Hepatocyte (in vitro differentiated cells): ENCODE measurements around the gene CHST2. TPM values are rescaled to one million over a fixed set of nuclear protein-coding genes. Genes with fewer than 3 reads are reported as not detected.

Experiments used
- DNase-seq: peaks from one replicate; pipeline ENCODE4 v3.0.0-alpha.2; 2016; ENCODE audit warnings: low spot score
- H2AFZ ChIP-seq: fragments of 200-600 bp; sonication (generic); 2 replicates; pipeline ENCODE4 v1.6.0; 2016; ENCODE audit warnings: antibody characterized with exemption, mild to moderate bottlenecking
- H3K27ac ChIP-seq: fragments of 200-600 bp; sonication (generic); 2 replicates; pipeline ENCODE4 v1.5.1; 2016; ENCODE audit warnings: mild to moderate bottlenecking
- H3K27me3 ChIP-seq: fragments of 200-600 bp; sonication (generic); 2 replicates; pipeline ENCODE4 v1.6.1; 2016
- H3K36me3 ChIP-seq: fragments of 200-600 bp; sonication (generic); replicated peaks from 2 replicates; pipeline ENCODE4 v1.5.1; 2016; ENCODE audit warnings: low read depth; ENCODE audit not compliant: insufficient read depth
- H3K4me1 ChIP-seq: fragments of 200-600 bp; sonication (generic); 2 replicates; pipeline ENCODE4 v1.5.1; 2016; ENCODE audit warnings: mild to moderate bottlenecking, moderate library complexity; ENCODE audit not compliant: insufficient read depth
- H3K4me2 ChIP-seq: fragments of 200-600 bp; sonication (generic); 2 replicates; pipeline ENCODE4 v1.6.0; 2016
- H3K4me3 ChIP-seq: fragments of 200-600 bp; sonication (generic); 2 replicates; pipeline ENCODE4 v1.5.1; 2016; ENCODE audit warnings: mild to moderate bottlenecking
- H3K79me2 ChIP-seq: fragments of 200-600 bp; sonication (generic); 2 replicates; pipeline ENCODE4 v1.6.0; 2017; ENCODE audit warnings: mild to moderate bottlenecking
- H3K9me2 ChIP-seq: fragments of 200-600 bp; sonication (generic); replicated peaks from 2 replicates; pipeline ENCODE4 v1.6.0; 2017; ENCODE audit warnings: mild to moderate bottlenecking; ENCODE audit not compliant: insufficient read depth
- H3K9me3 ChIP-seq: fragments of 200-600 bp; sonication (generic); 2 replicates; pipeline ENCODE4 v1.5.1; 2016; ENCODE audit warnings: low read depth, mild to moderate bottlenecking
- H4K20me1 ChIP-seq: fragments of 200-600 bp; sonication (generic); 2 replicates; pipeline ENCODE4 v1.6.0; 2016; ENCODE audit warnings: mild to moderate bottlenecking; ENCODE audit not compliant: insufficient read depth, poor library complexity, severe bottlenecking
- EZH2 ChIP-seq: fragments of 200-600 bp; sonication (generic); IDR thresholded peaks from 2 replicates; pipeline ENCODE4 v1.6.1; 2016; ENCODE audit warnings: antibody characterized with exemption, mild to moderate bottlenecking, borderline replicate concordance
- EZH2phosphoT487 ChIP-seq: fragments of 200-600 bp; sonication (generic); IDR thresholded peaks from one replicate; pipeline ENCODE4 v1.6.1; 2018; ENCODE audit warnings: antibody characterized with exemption, mild to moderate bottlenecking, low read depth, moderate library complexity; ENCODE audit not compliant: unreplicated experiment, severe bottlenecking
- WGBS: methylation state at CpG from one replicate; pipeline ENCODE4 v1.1.6; 2016; ENCODE audit warnings: low lambda C conversion rate; ENCODE audit errors: missing lambda C conversion rate; 5-methylcytosine and 5-hydroxymethylcytosine counted together
- polyA plus RNA-seq: library from polyadenylated mRNA; unstranded; fragments of >200 nt; fragmentation: Nextera tagmentation; extraction: Ambion mirVana; gene quantifications from 2 replicates; pipeline ENCODE4 v1.2.1, GENCODE V29; 2016
- total RNA-seq: library from RNA; depleted of rRNA; stranded (reverse); fragments of >200 nt; gene quantifications from 2 replicates; pipeline ENCODE4 v1.2.3, GENCODE V29; 2014
- TF ChIP-seq, protein P1 (sequence below): fragments of 200-600 bp; sonication (generic); IDR thresholded peaks from 2 replicates; pipeline ENCODE4 v1.5.1; 2016; ENCODE audit warnings: antibody characterized with exemption, mild to moderate bottlenecking; ENCODE audit not compliant: poor library complexity

CHST2 gene
- total and polyA plus RNA-seq, 2 experiments from 2014 or later = 12.2 to 16.1 TPM

DNA sequence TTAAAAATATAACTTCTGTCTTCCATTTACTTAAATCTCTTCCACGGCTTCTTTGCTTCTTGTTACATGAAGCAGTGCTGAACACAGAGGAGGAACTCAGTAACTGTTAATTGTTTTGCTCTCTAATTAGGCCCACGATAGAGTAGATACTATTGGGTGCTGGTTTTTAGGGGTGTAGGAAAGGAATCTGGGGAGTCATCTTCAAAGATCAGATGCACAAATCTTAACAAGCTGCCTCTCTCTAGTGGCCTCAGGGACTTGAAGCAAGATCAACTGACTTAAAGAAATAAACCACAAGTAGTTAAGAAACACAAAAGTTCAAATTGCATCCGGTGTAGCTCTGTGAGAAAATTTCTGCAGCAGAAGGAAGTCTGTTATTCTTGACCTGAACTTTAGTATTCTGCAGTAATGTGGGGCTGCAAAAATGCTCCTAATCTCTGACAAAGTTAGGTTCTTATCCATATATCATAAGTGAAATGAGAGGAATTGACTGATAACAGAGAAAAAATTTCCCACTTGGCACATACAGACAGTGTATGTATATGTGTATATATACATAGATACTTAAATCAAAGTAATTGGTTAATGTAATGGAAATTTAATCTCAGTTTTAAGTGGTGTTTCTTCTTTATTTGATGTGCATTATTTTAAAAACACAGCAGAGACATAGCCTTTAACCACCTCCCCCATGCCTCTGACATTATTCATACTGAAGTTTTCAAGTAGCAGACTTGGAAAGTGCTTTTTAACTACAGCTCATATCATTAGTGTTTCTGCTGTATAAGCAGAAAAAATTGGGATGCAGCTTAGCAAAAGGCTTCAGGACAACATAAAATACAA, 51.8 kb downstream of the CHST2 start:
- TF ChIP-seq, protein P1, sequence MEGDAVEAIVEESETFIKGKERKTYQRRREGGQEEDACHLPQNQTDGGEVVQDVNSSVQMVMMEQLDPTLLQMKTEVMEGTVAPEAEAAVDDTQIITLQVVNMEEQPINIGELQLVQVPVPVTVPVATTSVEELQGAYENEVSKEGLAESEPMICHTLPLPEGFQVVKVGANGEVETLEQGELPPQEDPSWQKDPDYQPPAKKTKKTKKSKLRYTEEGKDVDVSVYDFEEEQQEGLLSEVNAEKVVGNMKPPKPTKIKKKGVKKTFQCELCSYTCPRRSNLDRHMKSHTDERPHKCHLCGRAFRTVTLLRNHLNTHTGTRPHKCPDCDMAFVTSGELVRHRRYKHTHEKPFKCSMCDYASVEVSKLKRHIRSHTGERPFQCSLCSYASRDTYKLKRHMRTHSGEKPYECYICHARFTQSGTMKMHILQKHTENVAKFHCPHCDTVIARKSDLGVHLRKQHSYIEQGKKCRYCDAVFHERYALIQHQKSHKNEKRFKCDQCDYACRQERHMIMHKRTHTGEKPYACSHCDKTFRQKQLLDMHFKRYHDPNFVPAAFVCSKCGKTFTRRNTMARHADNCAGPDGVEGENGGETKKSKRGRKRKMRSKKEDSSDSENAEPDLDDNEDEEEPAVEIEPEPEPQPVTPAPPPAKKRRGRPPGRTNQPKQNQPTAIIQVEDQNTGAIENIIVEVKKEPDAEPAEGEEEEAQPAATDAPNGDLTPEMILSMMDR = no peak
- TF ChIP-seq EZH2phosphoT487 (no peak), EZH2 (no peak)
- Histone ChIP-seq H3K9me2 (no peaks in the 10 kb centered on the region), H3K27me3 (no peaks in the 10 kb centered on the region), H3K4me1 (peaks cover 10% of the 10 kb centered on the region), H2AFZ (no peak overlapping the region), H4K20me1 (no peaks in the 10 kb centered on the region), H3K4me2 (no peak overlapping the region), H3K9me3 (no peaks in the 10 kb centered on the region), H3K4me3 (no peak overlapping the region), H3K79me2 (no peaks in the 10 kb centered on the region), H3K27ac (peak overlapping the region; percentile 44), H3K36me3 (no peaks in the 10 kb centered on the region)
- no peak for DNase-seq
- WGBS = 60% methylated on average over 3 of the region's 3 CpGs

DNA sequence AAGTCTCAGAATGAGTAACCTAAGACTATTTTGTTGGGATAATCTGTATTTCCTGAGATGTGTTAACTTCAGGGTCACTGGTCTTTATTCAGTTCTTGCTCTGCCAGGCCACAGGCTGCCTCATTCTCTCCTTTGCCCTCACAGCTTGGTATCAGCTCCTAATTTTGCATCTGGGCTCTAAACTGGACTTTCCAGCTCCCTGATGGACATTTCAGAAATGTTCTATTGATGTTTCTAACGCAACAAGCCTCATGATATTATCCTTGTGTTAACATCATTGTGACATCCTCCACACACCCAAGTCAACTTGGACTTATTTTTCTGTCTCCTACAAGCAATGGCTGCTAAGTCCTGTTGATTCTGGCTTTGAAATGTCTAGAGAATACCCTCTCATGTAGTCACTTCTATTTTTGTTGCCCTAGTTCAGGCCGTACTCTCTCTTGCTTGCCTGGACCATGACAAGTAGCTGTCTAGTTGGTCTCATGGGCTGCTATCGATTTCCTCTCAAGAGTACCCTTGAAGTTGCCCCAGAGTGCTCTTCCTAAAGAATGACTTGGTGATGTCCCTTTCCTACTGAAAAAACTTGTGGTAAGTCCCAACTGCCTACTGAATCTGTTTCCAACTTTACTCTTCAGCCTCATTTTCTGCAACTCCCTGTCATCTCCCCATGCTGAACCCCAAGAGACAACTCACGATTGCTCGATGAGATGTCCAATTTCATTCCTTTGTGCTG, 52.7 kb downstream of the CHST2 start:
- Histone ChIP-seq H3K36me3 (no peaks in the 10 kb centered on the region), H4K20me1 (no peaks in the 10 kb centered on the region), H2AFZ (no peak overlapping the region), H3K27me3 (no peaks in the 10 kb centered on the region), H3K4me1 (peaks cover 10% of the 10 kb centered on the region), H3K9me3 (no peaks in the 10 kb centered on the region), H3K4me3 (no peak overlapping the region), H3K27ac (no peak overlapping the region), H3K4me2 (no peak overlapping the region), H3K79me2 (no peaks in the 10 kb centered on the region), H3K9me2 (no peaks in the 10 kb centered on the region)
- 92% methylated on average over 5 of the region's 5 CpGs for WGBS
- TF ChIP-seq EZH2 (no peak), EZH2phosphoT487 (no peak)
- TF ChIP-seq, protein P1 = no peak
- DNase-seq = no peak

DNA sequence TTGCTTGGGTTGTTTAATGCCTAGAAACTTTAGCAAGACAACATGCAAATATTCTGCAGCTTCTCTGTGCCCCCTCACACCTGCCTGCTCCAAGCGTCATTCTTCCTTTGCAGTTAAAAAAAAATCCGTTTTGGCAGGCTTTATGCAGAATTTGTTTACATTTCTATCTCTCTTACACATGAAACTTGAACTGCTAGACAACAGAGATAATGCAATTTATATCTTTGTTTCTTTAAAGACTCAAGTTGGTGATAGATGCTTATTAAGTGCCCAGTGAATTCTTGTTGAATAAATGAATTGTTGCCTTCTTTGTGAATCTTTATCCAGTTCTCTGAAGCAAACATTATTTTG, 53.2 kb downstream of the CHST2 start:
- Histone ChIP-seq H3K4me1 (peaks cover 10% of the 10 kb centered on the region), H2AFZ (no peak overlapping the region), H3K4me2 (no peak overlapping the region), H3K79me2 (no peaks in the 10 kb centered on the region), H3K27me3 (no peaks in the 10 kb centered on the region), H3K9me3 (no peaks in the 10 kb centered on the region), H3K4me3 (no peak overlapping the region), H3K27ac (no peak overlapping the region), H3K9me2 (no peaks in the 10 kb centered on the region), H3K36me3 (no peaks in the 10 kb centered on the region), H4K20me1 (no peaks in the 10 kb centered on the region)
- WGBS = 62% methylated on average over 2 of the region's 2 CpGs
- no peak for DNase-seq
- TF ChIP-seq, protein P1 = no peak
- TF ChIP-seq EZH2 (no peak), EZH2phosphoT487 (no peak)
